MM.1S (cell line): Measurements from ENCODE around the gene CRIP3.

ENCODE experiments used
- CTCF ChIP-seq: fragments of 300-600 bp; sonication (generic); IDR thresholded peaks from 2 replicates; pipeline ENCODE4 v1.5.1; 2016; ENCODE audit warnings: antibody characterized with exemption, low read length, mixed read lengths
- EZH2phosphoT487 ChIP-seq: fragments of 300-600 bp; sonication (generic); IDR thresholded peaks from 2 replicates; pipeline ENCODE4 v1.6.1; 2018; ENCODE audit warnings: antibody characterized with exemption, low read length

DNA sequence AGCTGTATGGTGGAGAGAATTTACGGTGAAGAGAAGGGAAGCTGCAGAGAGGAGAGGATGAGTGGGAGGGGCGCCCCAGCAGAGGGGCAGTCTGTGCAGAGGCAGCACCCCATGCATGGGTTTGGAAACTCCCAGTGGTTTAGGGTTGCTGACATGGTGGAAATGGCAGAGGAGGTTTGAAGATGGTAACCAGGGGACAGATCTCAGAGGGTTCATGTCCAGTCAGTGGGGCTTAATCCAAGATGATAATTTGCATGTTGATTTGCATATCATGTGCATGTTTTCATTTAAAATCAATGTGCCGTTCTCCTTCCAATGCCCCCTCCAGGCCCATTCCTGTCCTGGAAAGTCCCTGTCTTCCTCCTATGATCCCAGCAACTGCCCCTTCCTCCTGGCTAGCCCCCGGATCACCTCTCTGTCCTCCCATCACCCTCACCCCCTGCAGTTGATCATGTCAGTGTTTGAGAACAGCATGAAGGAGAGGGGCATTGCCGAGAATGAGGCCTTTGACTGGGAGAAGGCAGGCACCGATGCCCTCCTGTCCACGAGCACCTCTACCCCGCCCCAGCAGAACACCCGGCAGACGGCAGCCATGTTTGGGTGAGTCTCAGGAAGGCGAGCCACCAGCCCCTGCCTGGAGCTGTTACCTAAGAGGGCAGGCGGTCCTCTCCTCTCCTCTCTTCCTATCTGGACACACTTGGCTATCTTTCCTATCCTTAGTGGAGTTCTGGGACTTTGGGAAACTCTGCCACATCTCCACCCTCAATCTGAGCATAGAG lies 51.1 kb downstream of the CRIP3 start:
- TF ChIP-seq CTCF, result no peak
- no peak for TF ChIP-seq EZH2phosphoT487
